Neural progenitor cell (in vitro differentiated cells): ENCODE results near the gene SOD2. TPM values are rescaled to one million over a fixed set of nuclear protein-coding genes. Genes with fewer than 3 reads are reported as not detected.

ENCODE experiments used
- DNase-seq: peaks from one replicate; pipeline ENCODE4 v3.0.0-alpha.2; 2016; ENCODE audit warnings: low spot score
- H2AFZ ChIP-seq: fragments of 200-600 bp; sonication (generic); replicated peaks from 2 replicates; pipeline ENCODE4 v1.6.1; 2016; ENCODE audit warnings: antibody characterized with exemption
- H3F3A ChIP-seq: fragments of 200-600 bp; sonication (generic); 2 replicates; pipeline ENCODE4 v1.6.1; 2016; ENCODE audit warnings: antibody characterized with exemption, low read depth
- H3K27ac ChIP-seq: fragments of 200-600 bp; sonication (generic); 2 replicates; pipeline ENCODE4 v1.5.1; 2016; ENCODE audit warnings: mild to moderate bottlenecking
- H3K27me3 ChIP-seq: fragments of 200-600 bp; sonication (generic); 2 replicates; pipeline ENCODE4 v1.6.1; 2016; ENCODE audit warnings: mild to moderate bottlenecking, moderate library complexity
- H3K36me3 ChIP-seq: fragments of 200-600 bp; sonication (generic); 2 replicates; pipeline ENCODE4 v1.5.1; 2016
- H3K4me1 ChIP-seq: fragments of 200-600 bp; sonication (generic); 2 replicates; pipeline ENCODE4 v1.6.1; 2016; ENCODE audit warnings: mixed run types
- H3K4me2 ChIP-seq: fragments of 200-600 bp; sonication (generic); 2 replicates; pipeline ENCODE4 v1.6.1; 2016
- H3K4me3 ChIP-seq: fragments of 200-600 bp; sonication (generic); 2 replicates; pipeline ENCODE4 v1.5.1; 2016
- H3K79me2 ChIP-seq: fragments of 200-600 bp; sonication (generic); 2 replicates; pipeline ENCODE4 v1.6.1; 2016; ENCODE audit warnings: low read depth
- H3K9ac ChIP-seq: fragments of 200-600 bp; sonication (generic); 2 replicates; pipeline ENCODE4 v1.6.1; 2016
- H3K9me3 ChIP-seq: fragments of 200-600 bp; sonication (generic); 2 replicates; pipeline ENCODE4 v1.5.1; 2016; ENCODE audit warnings: low read depth
- H4K20me1 ChIP-seq: fragments of 200-600 bp; sonication (generic); 2 replicates; pipeline ENCODE4 v1.6.1; 2016; ENCODE audit warnings: low read depth
- H3K27ac Mint-ChIP-seq: 3 replicates; pipeline ENCODE4 v1.8.0; 2021; ENCODE audit warnings: mixed read lengths
- H3K27me3 Mint-ChIP-seq: 2 replicates; pipeline ENCODE4 v1.8.0; 2022; ENCODE audit warnings: low read depth, mild to moderate bottlenecking, inconsistent platforms, moderate library complexity, mixed read lengths; ENCODE audit not compliant: insufficient read depth
- H3K36me3 Mint-ChIP-seq: 3 replicates; pipeline ENCODE4 v1.8.0; 2021; ENCODE audit warnings: mixed read lengths
- H3K4me1 Mint-ChIP-seq: 3 replicates; pipeline ENCODE4 v1.8.0; 2021; ENCODE audit warnings: mixed read lengths
- H3K4me3 Mint-ChIP-seq: 3 replicates; pipeline ENCODE4 v1.8.0; 2021; ENCODE audit warnings: mild to moderate bottlenecking, moderate library complexity, mixed read lengths
- H3K9me3 Mint-ChIP-seq: 3 replicates; pipeline ENCODE4 v1.8.0; 2020; ENCODE audit warnings: mixed read lengths
- EZH2 ChIP-seq: fragments of 200-600 bp; sonication (generic); IDR thresholded peaks from 2 replicates; pipeline ENCODE4 v1.6.1; 2017; ENCODE audit warnings: antibody characterized with exemption, mild to moderate bottlenecking, moderate library complexity
- EZH2phosphoT487 ChIP-seq: fragments of 200-600 bp; sonication (generic); IDR thresholded peaks from 2 replicates; pipeline ENCODE4 v1.6.1; 2017; ENCODE audit warnings: antibody characterized with exemption
- total RNA-seq: library from RNA; depleted of rRNA; stranded (reverse); fragments of >200 nt; gene quantifications from 2 replicates; pipeline ENCODE4 v1.2.3, GENCODE V29; 2015; ENCODE audit warnings: low replicate concordance
- TF ChIP-seq, protein P1 (sequence below): fragments of 200-600 bp; sonication (generic); IDR thresholded peaks from 2 replicates; pipeline ENCODE4 v1.5.1; 2017; ENCODE audit warnings: antibody characterized with exemption, mild to moderate bottlenecking

The SOD2 gene
- total RNA-seq, 1 donor from 2014 or later: 67.2 TPM

- Mint-ChIP-seq H3K9me3 (no peaks in the 10 kb centered on the region), H3K27me3 (peaks cover 3% of the 10 kb centered on the region), H3K36me3 (peaks cover 19% of the 10 kb centered on the region), H3K27ac (no peak overlapping the region), H3K4me3 (no peak overlapping the region), H3K4me1 (no peaks in the 10 kb centered on the region)
- Histone ChIP-seq H3K79me2 (no peaks in the 10 kb centered on the region), H3K4me3 (no peak overlapping the region), H3K4me2 (no peak overlapping the region), H3K27ac (no peak overlapping the region), H3K36me3 (no peaks in the 10 kb centered on the region), H3F3A (no peaks in the 10 kb centered on the region), H4K20me1 (no peaks in the 10 kb centered on the region), H3K9ac (no peak overlapping the region), H3K9me3 (no peaks in the 10 kb centered on the region), H3K4me1 (no peaks in the 10 kb centered on the region), H3K27me3 (no peaks in the 10 kb centered on the region), H2AFZ (no peak overlapping the region)
- TF ChIP-seq, protein P1, sequence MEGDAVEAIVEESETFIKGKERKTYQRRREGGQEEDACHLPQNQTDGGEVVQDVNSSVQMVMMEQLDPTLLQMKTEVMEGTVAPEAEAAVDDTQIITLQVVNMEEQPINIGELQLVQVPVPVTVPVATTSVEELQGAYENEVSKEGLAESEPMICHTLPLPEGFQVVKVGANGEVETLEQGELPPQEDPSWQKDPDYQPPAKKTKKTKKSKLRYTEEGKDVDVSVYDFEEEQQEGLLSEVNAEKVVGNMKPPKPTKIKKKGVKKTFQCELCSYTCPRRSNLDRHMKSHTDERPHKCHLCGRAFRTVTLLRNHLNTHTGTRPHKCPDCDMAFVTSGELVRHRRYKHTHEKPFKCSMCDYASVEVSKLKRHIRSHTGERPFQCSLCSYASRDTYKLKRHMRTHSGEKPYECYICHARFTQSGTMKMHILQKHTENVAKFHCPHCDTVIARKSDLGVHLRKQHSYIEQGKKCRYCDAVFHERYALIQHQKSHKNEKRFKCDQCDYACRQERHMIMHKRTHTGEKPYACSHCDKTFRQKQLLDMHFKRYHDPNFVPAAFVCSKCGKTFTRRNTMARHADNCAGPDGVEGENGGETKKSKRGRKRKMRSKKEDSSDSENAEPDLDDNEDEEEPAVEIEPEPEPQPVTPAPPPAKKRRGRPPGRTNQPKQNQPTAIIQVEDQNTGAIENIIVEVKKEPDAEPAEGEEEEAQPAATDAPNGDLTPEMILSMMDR: no peak
- no peak for TF ChIP-seq EZH2
- no peak for TF ChIP-seq EZH2phosphoT487
- DNase-seq: no peak
Observed at GRCh38 chr6:159681191-159681880, 11.7 kb downstream of the SOD2 start.

DNA sequence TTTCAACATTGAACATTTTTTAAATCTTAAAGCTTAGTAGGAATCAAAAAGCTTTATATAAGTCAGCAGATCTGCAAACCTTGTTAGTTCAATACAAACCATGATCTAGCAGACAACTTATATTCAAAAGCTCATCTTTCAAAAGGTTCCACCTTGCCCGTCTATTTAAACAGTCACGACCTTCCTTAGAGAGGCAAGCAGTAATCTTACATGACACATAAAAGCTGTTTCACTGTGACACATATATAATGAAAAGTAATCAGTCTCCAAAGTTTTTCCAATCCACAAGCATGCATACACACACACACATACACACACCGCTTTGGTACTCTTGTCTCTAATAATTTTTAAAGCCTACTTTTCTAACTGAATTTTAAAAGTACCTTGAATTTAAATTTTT, 12.9 kb downstream of the SOD2 start:
- no peak overlapping the region for H3K27ac Mint-ChIP-seq
- Histone ChIP-seq H3K9me3 (no peaks in the 10 kb centered on the region), H3K36me3 (no peaks in the 10 kb centered on the region), H3K4me2 (no peak overlapping the region), H3F3A (no peaks in the 10 kb centered on the region), H3K27ac (no peak overlapping the region), H3K9ac (no peak overlapping the region), H3K4me3 (no peak overlapping the region), H3K79me2 (no peaks in the 10 kb centered on the region), H4K20me1 (no peaks in the 10 kb centered on the region), H3K4me1 (no peaks in the 10 kb centered on the region), H2AFZ (no peak overlapping the region), H3K27me3 (no peaks in the 10 kb centered on the region)
- H3K4me1 Mint-ChIP-seq: no peaks in the 10 kb centered on the region
- H3K27me3 Mint-ChIP-seq: peaks cover 4% of the 10 kb centered on the region
- TF ChIP-seq, protein P1: no peak
- TF ChIP-seq EZH2 (no peak), EZH2phosphoT487 (no peak)
- DNase-seq: no peak
- peaks cover 15% of the 10 kb centered on the region for H3K36me3 Mint-ChIP-seq
- H3K4me3 Mint-ChIP-seq: no peak overlapping the region
- peaks cover 2% of the 10 kb centered on the region for H3K9me3 Mint-ChIP-seq

DNA sequence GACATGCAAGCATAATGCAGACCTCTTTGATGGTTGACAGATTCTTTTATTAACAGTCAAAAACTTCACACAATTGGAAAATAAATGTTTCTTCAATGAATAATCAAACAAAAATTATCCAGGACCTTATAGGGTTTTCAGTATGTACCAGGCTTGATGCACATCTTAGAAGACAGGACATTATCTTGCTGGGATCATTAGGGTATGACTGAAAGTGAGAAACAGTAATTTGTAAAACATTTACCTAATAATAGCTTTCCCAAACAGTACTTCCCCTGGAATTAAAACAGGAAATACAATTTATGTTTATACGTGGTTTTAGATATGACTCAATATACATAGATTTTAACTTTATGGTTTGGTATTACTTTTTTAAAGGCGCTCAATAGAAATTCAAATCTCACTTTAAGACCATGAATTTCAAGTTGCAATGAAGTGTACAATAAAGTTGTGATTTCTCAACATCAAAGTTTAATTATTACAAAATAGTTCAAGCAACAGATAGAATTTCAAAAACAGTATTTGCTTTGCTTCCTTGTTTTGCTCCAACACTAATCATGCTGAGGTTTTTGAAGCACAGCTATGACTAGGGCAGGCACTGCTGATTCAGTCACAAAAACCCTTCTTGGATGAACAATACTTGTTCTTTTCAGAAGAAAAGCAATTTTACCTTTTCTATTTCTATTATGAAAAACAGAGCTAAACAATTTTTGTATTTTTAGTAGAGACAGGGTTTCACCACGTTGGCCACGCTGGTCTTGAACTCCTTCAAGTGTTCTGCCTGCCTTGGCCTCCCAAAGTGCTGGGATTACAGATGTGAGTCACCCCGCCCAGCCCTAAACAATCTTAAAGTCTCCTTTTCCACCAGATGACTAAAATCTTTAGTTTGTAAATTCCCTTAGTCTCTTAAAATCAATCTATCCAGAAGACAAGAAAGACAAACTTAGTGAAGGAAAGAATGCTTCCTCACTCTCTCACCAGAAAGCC, 13.7 kb downstream of the SOD2 start:
- Mint-ChIP-seq H3K27ac (no peak overlapping the region), H3K4me1 (no peaks in the 10 kb centered on the region), H3K4me3 (no peak overlapping the region), H3K9me3 (peaks cover 6% of the 10 kb centered on the region), H3K36me3 (peaks cover 12% of the 10 kb centered on the region), H3K27me3 (peaks cover 4% of the 10 kb centered on the region)
- Histone ChIP-seq H3K27ac (no peak overlapping the region), H3K4me1 (no peaks in the 10 kb centered on the region), H3K4me2 (no peak overlapping the region), H3F3A (no peaks in the 10 kb centered on the region), H3K36me3 (no peaks in the 10 kb centered on the region), H2AFZ (no peak overlapping the region), H4K20me1 (no peaks in the 10 kb centered on the region), H3K9me3 (no peaks in the 10 kb centered on the region), H3K4me3 (no peak overlapping the region), H3K79me2 (no peaks in the 10 kb centered on the region), H3K27me3 (no peaks in the 10 kb centered on the region), H3K9ac (no peak overlapping the region)
- TF ChIP-seq EZH2phosphoT487 (no peak), EZH2 (no peak)
- TF ChIP-seq, protein P1: no peak
- DNase-seq: no peak
